ENCODE data around the gene EVA1B. TPM values are rescaled to one million over a fixed set of nuclear protein-coding genes. Genes with fewer than 3 reads are reported as not detected.

EVA1B gene
- total and polyA plus RNA-seq, 10 of the 15 experiments (the other 5 are each of a cell fraction or from before 2014, with no cell fraction given), result 0.15 to 6.4 (median 3.0) TPM; not detected in 2

- TF ChIP-seq ATF2 (IDR thresholded peaks at IDR 0.05; ENCODE audit: low read length), result no peak
Measured at GRCh38 chr1:36324353-36324703, 883 bp upstream of the EVA1B start (continued).

- no peak for DNase-seq (ENCODE audit: low read depth, low spot score)
- no peak for FAIRE-seq
Measured at GRCh38 chr1:36322786-36323635, 434 bp downstream of the EVA1B start.

More at GRCh38 chr1:36322786-36323635, 434 bp downstream of the EVA1B start:
- ATAC-seq, result peak; percentile 65
- H4K20me1 ChIP-seq (ENCODE audit: control insufficient read depth, insufficient read depth), result no peaks in the 10 kb centered on the region
- H3K4me2 ChIP-seq (ENCODE audit: control insufficient read depth, insufficient read depth), result peak overlapping the region; percentile 93
- no peak overlapping the region; the same call in 1 of the 2 replicates for H2AFZ ChIP-seq (ENCODE audit: control insufficient read depth, low read depth, low read length)
- H3K27me3 ChIP-seq (replicated peaks in 1 of 2; ENCODE audit: control insufficient read depth in 2 of 2, insufficient read depth in 2 of 2, low read length in 1 of 2), result no peaks in the 10 kb centered on the region
- CTCF ChIA-PET, result interaction anchor here (0.6 to 1.7 kb wide), 7 partner anchors 17 to 174 kb away, joined by 3 to 10 read pairs (median 4); partner anchors contain the start of genes SH3D21 and TRAPPC3
- H3K4me1 ChIP-seq (ENCODE audit: control insufficient read depth, insufficient read depth, low read length), result peaks cover 24% of the 10 kb centered on the region
- no peaks in the 10 kb centered on the region for H3K9me3 ChIP-seq (replicated peaks; ENCODE audit: control insufficient read depth, insufficient read depth, low read length)
- intact Hi-C loops (cut with micrococcal nuclease; ENCODE audit: unreplicated experiment) (no loop called here), in situ Hi-C loops (cut with MboI) (no loop called here)
- H3K79me2 ChIP-seq (ENCODE audit: control insufficient read depth, insufficient read depth, low read length), result no peaks in the 10 kb centered on the region
- RAD21 ChIA-PET (ENCODE audit: unreplicated experiment), result interaction anchor here (0.6 to 1.9 kb wide), 7 partner anchors 13 to 99 kb away, joined by 3 to 5 read pairs (median 4); partner anchors contain the start of gene SH3D21
- SMC1A ChIA-PET (ENCODE audit: uncharacterized antibody, unreplicated experiment), result interaction anchor here (0.7 to 1.5 kb wide), 3 partner anchors 18 to 99 kb away, joined by 3 read pairs; no protein-coding TSS in a partner anchor
- POLR2A ChIA-PET, result interaction anchor here (0.8 to 1.3 kb wide), 2 partner anchors 15 to 16 kb away, joined by 4 read pairs; partner anchors contain the start of gene SH3D21
- H3K36me3 ChIP-seq (ENCODE audit: control insufficient read depth in 2 of 2, insufficient read depth in 2 of 2, low read length in 1 of 2), result no peaks in the 10 kb centered on the region
- H3K9ac ChIP-seq (ENCODE audit: control insufficient read depth, insufficient read depth, low read length), result peak overlapping the region; percentile 44; the same call in 1 of the 2 replicates
- H3K27ac ChIP-seq (ENCODE audit: control insufficient read depth, insufficient read depth), result no peak overlapping the region
- H3K4me3 ChIP-seq, result peak overlapping the region; percentile 70; the same call in 1 of the 2 replicates
- no TSS peak for BruUV-seq (replicated peaks)
- TF ChIP-seq CHD2 (IDR thresholded peaks at IDR 0.05; ENCODE audit: borderline replicate concordance, low read depth, low read length) (0 out of 2 replicates have a peak, but pooled peaks have one; percentile 4), GATAD2B (conservative IDR thresholded peaks at IDR 0.05; ENCODE audit: low read depth) (peak; percentile 26; the same call in 1 of the 2 replicates), BRCA1 (IDR thresholded peaks at IDR 0.05; ENCODE audit: low read depth, low read length) (no peak), IKZF1 (conservative IDR thresholded peaks at IDR 0.05) (peak; percentile 67), KDM1A (IDR thresholded peaks at IDR 0.05; ENCODE audit: borderline replicate concordance) (no peak), BACH1 (IDR thresholded peaks at IDR 0.05; ENCODE audit: borderline replicate concordance) (peak; percentile 26; the same call in 1 of the 2 replicates), POLR2A (IDR thresholded peaks at IDR 0.05; ENCODE audit: low read depth, low read length) (0 out of 2 replicates have a peak, but pooled peaks have one; percentile 18), LARP7 (IDR thresholded peaks at IDR 0.05) (peak; percentile 52; the same call in 1 of the 2 replicates), BHLHE40 (IDR thresholded peaks at IDR 0.05; ENCODE audit: borderline replicate concordance in 1 of 2, low read depth in 2 of 2, low read length in 1 of 2) (peak in 1 of 2 experiments; percentile 37; a peak in 1 of 4 replicates), POLR2AphosphoS2 (IDR thresholded peaks at IDR 0.05; ENCODE audit: low read depth, low read length) (no peak), BCL3 (IDR thresholded peaks at IDR 0.05; ENCODE audit: borderline replicate concordance, insufficient read depth, low read depth, low read length, poor library complexity, severe bottlenecking) (peak; percentile 27), NFYB (IDR thresholded peaks at IDR 0.05; ENCODE audit: insufficient read depth, low read depth, low read length) (no peak), EGR1 (IDR thresholded peaks at IDR 0.05; ENCODE audit: borderline replicate concordance in 1 of 2, low read depth in 2 of 2, low read length in 2 of 2) (no peak)
- 5% methylated on average over 36 of the region's 83 CpGs for WGBS (ENCODE audit: insufficient coverage, insufficient replicate concordance, low lambda C conversion rate, missing lambda C conversion rate)

Data from GM12878 (cell line).